ENCODE results near the gene ADAMTS13. TPM values are rescaled to one million over a fixed set of nuclear protein-coding genes. Genes with fewer than 3 reads are reported as not detected.

Gene ADAMTS13
- total and polyA plus RNA-seq, 9 of the 15 experiments (the other 6 are each of a cell fraction or from before 2014, with no cell fraction given): 0.03 to 0.20 (median 0.04) TPM; not detected in 4

DNA sequence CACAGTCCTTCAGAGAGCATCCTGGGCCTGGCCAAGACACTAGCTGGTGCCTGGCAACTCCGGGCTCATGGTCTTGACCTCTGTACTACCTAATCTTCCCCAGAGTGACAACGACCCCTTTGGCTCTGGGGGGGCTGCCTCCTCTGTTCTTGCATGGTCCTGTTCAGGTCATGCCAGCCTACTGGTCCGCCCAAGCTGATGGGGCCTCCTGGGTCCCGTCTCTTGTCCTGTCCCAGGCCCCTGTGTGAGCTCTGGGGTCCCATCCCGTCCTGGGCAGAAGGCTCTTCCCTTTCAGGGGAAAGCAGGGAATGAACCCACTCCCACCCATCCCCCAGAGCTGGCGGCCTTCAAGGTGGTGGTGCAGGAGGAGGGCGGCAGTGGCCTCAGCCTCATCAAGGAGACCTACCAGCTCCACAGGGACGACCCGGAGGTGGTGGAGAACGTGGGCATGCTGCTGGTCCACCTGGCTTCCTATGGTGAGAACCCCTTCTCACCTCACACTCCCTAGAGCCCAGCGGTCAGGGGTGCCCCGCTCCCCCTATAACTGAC is 17.6 kb upstream of the ADAMTS13 start:
- CTCF ChIA-PET (ENCODE audit: low intra/inter-chr PET ratio): interaction anchor here (0.6 to 1.8 kb wide), 6 partner anchors 34 to 590 kb away, joined by 3 to 9 read pairs (median 3); no protein-coding TSS in a partner anchor
- in situ Hi-C loops (cut with MboI) (no loop called here), intact Hi-C loops (cut with micrococcal nuclease) (no loop called here)
- FAIRE-seq (no peak), ATAC-seq (no peak), DNase-seq (ENCODE audit: extremely low read depth in 1 of 4, low spot score in 3 of 4) (no peak)
- Histone ChIP-seq H3K9ac (ENCODE audit: insufficient read depth in 1 of 2, low read depth in 2 of 2, low read length in 2 of 2) (peak overlapping the region in 1 of 2 experiments; percentile 37; a peak in 1 of 4 replicates), H3K4me2 (ENCODE audit: insufficient read depth, low read length) (no peak overlapping the region), H3K9me3 (replicated peaks; ENCODE audit: control insufficient read depth, insufficient read depth, low read depth, low read length) (no peaks in the 10 kb centered on the region), H3K4me1 (replicated peaks in 1 of 2; ENCODE audit: control insufficient read depth in 2 of 2, insufficient read depth in 2 of 2, low read length in 2 of 2) (peaks cover 0 to 26% of the 10 kb centered on the region in 2 experiments; a peak in 3 of 5 replicates), H3K9me1 (ENCODE audit: control insufficient read depth, insufficient read depth, low read length) (no peaks in the 10 kb centered on the region), H2AFZ (ENCODE audit: low read depth, low read length) (no peak overlapping the region), H4K20me1 (replicated peaks; ENCODE audit: control insufficient read depth, insufficient read depth, low read length) (peaks cover 9% of the 10 kb centered on the region), H3K4me3 (no peak overlapping the region), H3K27me3 (ENCODE audit: control insufficient read depth in 2 of 2, insufficient read depth in 2 of 2, low read length in 2 of 2) (no peaks in the 10 kb centered on the region), H3K36me3 (ENCODE audit: control insufficient read depth, insufficient read depth, low read length) (peaks cover 62% of the 10 kb centered on the region; the same call in 2 of the 3 replicates), H3K79me2 (ENCODE audit: control insufficient read depth, insufficient read depth, low read length) (no peaks in the 10 kb centered on the region), H3K27ac (ENCODE audit: extremely low read depth, low read depth, low read length) (no peak overlapping the region)
- POLR2A ChIA-PET: interaction anchor here (0.9 kb wide), 1 partner anchor 56 kb away, joined by 3 read pairs; the partner anchor contains the start of genes MED22 and RPL7A
- TF ChIP-seq RBFOX2 (IDR thresholded peaks at IDR 0.05; ENCODE audit: low read depth, low read length): peak; percentile 27; the same call in 1 of the 2 replicates
- no peak for TF ChIP-seq KAT8 (IDR thresholded peaks at IDR 0.05; ENCODE audit: low read depth)
- TF ChIP-seq SUPT5H (IDR thresholded peaks at IDR 0.05): 0 out of 2 replicates have a peak, but pooled peaks have one; percentile 45
- no peak for TF ChIP-seq HNRNPH1 (optimal IDR thresholded peaks at IDR 0.05; ENCODE audit: low read depth, low read length)
- TF ChIP-seq KLF13 (tag; IDR thresholded peaks at IDR 0.05; ENCODE audit: borderline replicate concordance, low read depth): no peak
- TF ChIP-seq MYNN (IDR thresholded peaks at IDR 0.05): peak; percentile 30; the same call in 1 of the 2 replicates
- TF ChIP-seq MYNN (CRISPR knock-in tag; IDR thresholded peaks at IDR 0.05): no peak
- peak; percentile 53; the same call in 1 of the 2 replicates for TF ChIP-seq POLR2A (conservative IDR thresholded peaks at IDR 0.05)
- WGBS (ENCODE audit: insufficient coverage, low coverage, missing lambda C conversion rate): 79% methylated on average over 9 of the region's 12 CpGs
- no TSS peak for BruUV-seq (replicated peaks)
